GM18508 (cell line): ENCODE data around the gene PBX1.
A peak's percentile ranks its signal among the peaks of the same experiment; 100 is the strongest.

ENCODE experiments used
- ATAC-seq: cut with Tn5 transposase; IDR thresholded peaks from one replicate; pipeline ENCODE4 v1.9.1; 2021; ENCODE audit warnings: moderate number of reproducible peaks; ENCODE audit not compliant: insufficient read depth, unreplicated experiment

PBX1 gene

DNA sequence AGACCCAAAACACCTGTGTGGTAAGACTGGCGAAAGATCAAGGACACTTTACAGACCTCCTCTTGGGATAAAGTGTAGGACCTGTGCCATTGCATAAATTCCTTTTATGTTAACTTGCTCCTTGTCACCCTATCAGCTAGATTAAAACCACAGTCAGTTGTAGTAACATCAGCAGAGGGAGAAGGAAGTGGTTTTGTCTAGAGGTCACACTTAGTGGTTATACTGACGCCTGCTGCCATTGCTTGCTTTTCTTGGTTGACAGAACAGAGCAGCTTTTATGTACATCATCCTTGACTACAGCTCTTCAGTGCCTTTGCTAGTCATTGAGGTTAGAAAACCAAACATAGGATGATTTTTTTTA, 101.4 kb downstream of the PBX1 start:
- ATAC-seq: peak; percentile 67

DNA sequence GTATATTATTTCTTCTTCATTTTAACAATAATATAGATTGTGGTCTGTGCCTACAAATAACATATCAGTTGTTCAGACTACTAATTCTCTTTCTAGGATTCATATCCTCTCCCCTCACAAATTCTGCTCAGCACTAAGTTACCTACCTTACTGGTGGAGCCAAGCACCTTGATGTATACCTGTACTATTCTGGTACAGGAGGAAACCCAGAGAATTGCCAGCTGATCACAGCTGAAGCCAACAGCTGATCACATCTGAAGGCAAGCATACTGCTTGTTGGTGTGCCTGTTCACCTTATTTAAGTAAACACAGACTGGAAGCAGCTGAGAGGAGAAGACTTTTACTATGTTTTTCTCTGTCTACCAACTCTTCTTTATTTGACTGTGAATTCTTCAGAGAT, 101.8 kb downstream of the PBX1 start:
- no peak for ATAC-seq

DNA sequence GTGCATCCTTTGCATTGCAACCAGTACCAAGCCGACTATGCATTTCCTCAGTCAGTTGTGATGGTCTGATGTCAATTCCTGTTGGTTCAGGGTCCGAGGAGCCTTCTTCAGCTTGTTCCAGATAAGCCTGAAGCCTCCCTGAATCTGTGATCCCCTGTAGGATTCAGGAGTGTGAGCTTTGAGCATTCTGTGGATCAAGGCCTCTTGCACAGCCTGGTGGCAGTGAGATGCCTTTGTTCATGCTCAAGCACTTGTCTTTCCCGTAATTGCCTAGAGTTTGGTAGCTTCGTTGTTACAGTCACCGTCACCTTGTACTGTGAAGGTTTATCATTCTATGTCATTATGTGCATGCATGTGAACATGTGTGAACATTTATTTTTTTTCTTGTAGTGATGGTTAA, 103.5 kb downstream of the PBX1 start:
- no peak for ATAC-seq

DNA sequence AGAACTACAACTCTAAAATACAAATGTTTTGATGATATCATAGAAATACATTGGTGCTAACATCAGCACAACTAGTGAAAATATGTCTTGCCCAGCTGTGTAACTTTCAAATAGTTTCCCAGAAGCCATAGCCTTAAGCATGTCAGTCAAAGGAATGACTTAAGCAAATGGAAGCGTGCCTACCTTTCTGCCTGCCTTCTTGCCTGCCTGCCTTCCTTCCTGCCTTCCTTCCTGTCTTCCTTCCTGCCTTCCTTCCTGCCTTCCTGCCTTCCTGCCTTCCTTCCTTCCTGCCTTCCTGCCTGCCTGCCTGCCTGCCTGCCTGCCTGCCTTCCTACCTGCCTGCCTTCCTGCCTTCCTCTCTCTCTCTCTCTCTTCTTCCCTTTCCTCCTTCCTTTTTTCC, 104.0 kb downstream of the PBX1 start:
- ATAC-seq: no peak

DNA sequence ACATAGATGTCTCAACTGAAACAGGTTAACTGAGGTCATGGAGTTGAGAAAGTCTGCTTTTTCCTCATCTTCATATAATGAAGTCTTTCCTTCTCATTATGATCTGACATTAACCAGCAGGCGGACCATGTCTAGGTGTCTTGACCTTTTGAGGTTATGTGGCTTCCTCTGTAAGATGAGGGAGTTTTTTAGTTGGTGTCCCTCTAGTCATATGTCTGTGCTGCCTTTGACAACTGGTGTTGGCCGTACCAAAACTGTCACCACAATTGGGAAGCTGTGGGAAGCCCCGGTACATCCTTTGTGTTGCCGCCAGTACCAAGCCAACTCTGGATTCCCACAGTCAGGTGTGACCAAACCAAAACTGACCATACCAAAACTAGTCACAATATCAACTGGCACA, 105.1 kb downstream of the PBX1 start:
- peak; percentile 75 for ATAC-seq

DNA sequence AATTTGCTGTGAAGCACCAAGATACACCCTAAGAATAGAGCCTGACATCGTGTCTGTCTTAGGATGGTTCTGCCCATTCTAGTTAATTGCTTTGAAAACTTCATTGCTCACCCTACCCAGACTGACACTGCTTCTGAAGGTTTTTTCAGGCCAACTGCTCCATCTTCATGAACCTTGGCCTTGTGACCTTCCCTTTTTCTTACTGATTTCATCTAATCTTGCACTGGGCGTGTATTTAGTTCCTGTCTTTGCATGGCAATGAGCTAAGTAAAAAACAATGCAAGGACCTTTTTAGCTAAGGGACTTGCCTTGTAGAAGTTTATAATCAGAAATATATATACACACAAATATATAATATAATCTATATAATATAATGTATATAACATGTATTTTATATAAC, 108.0 kb downstream of the PBX1 start:
- no peak for ATAC-seq

DNA sequence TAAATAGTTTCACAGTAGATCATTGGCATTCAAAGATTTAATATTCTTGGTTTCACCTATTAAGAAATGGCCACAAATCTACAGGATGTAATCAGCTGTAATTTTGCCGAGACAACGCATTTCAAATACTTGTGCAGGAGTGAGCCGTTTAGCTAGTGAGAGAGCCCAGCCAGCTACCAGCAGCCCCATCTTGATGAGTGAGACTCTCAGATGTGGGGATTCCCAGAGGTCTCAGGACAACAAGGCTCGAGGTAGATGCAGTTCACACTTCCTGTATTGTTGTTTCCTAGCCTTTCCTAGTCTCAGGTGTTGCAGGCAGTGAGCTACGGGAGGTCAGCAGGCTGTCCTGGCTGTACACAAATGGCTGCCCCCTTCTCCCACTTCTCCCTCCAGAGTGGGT, 108.6 kb downstream of the PBX1 start:
- ATAC-seq: no peak

DNA sequence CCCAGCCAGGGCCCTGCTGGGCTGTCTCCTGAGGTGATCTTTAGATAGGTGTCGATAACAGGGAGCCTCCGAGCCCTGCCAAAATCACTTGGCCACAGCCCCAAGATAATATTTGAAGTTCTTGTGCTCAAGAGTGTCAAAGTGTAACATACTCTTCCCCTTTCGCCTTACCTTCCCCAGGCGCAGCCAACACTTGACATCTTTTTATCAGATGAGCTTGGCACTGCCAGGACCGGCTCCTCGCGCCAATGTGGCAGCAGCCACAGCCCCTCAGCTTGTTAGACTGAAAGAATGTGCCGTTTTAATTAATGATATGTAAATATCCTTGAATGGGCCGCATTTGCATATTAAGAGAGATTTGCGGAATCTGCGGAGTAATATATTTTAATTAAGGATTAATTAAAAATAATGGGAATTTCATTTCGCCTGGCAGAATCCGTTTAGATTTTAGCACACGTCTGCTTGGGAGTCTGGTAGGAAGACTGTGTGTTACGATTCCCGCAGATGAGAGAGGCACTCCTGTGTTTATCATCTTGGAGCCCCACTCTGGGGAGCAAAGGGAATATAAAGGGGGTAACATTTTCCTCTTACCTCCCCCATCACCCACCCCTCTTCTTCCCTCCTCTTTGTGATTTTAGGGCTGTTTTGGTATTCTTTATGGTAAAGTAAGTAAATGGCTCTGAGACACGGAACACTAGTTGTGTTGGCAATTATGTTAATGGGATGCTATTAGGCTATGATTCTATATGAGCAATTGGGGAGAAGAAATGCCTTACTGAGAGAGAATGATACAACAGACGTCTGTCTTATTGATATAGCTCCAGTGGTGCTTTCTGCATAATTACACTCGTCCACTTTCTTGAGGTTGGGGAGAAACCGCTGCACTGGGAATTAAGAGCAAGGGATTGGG, 109.8 kb downstream of the PBX1 start:
- ATAC-seq: no peak

DNA sequence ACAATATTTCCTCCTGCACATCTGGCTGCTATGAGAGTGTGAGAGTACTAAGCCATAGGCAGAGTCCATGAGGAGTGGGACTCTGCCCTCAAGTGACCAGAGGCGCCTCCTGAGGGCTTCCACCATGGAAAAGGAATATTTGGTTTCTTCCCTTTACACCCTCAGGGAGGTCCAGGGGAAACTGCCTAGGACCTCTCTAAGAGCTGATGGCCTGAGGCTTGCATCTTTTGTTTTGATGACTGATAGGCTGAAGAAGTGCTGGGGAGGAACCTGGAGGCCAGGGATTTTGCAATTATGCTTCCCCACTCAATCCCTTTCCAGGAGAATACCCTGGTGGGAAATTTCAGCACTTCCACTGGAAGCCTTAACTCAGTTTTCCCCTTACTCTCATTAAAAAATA, 111.0 kb downstream of the PBX1 start:
- no peak for ATAC-seq

DNA sequence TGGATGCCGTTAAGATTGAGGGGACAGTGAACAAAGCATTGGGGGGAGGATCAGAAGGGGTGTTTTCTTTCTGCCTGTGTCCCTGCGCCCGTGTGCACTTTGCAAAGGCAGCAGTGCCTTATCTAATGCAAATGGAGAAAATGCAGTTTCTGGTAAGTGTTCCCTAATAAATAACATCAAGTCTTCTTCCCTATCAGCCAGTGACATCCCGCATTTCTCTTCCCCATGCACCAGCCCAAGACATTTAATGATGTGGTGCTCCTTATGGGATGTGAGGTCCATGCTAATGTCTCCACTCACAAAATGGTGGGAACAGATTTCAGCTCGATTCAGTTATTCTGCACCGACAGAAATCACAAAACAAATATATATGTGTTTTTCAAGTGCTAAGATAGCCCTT, 111.8 kb downstream of the PBX1 start:
- ATAC-seq: no peak

DNA sequence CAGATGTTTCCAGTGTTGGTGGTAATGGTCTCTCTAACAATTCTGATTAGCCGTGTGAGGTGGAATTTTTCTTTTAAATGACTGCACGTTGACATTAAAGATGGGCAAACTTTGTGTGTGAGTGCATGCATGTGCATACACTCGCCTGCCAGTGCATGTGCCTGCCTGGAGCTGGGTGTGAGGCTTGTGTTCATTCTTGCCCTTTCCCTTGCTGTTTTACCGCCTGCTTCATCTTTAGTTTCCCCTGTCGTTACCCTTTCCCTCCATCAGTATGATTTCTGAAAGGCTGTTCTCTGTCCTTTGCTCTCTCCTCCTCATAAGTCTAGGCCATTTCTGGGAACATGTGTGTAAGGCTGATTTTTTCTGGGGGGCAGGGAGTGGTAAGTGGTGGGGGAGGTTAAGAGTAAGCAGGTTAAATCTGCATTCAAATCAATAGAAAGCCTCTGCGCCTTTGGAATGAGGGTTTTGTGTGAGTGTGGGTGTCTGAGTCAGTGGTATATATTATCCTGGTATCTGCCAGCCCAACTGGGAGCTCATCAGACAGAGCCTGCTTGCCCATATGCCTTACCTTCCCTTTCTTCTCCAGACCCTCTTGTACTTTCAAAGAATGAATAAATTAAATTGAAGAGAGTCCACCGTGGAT, 112.5 kb downstream of the PBX1 start:
- ATAC-seq: no peak

DNA sequence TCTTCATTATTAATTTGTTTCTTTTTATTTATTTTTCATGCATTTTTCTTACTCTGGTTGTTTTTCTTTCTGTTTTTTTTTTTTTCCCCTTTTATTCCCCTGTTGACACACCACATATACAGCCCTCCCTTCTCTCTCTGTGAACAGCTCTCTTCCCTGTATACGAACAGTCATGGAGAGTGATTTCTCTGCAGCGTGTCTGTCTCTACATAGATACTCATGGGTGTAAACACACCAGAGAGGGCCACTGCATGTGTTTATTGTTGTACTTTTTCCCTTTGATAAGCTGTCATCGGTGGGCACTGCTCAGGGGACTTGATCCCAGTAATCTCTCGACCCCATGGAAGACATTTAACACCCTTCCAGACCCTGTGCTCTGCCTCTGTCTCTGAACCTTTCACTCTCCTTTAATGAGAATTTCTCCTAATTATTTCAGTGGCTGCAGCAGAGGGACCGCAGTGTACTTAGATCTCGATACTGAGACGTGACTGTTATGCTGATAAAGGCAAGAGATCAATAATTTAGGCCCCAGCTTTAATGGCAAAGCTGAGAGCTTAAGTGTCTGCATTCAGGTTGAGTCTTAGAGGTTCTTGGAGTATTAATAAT, 113.1 kb downstream of the PBX1 start:
- no peak for ATAC-seq

DNA sequence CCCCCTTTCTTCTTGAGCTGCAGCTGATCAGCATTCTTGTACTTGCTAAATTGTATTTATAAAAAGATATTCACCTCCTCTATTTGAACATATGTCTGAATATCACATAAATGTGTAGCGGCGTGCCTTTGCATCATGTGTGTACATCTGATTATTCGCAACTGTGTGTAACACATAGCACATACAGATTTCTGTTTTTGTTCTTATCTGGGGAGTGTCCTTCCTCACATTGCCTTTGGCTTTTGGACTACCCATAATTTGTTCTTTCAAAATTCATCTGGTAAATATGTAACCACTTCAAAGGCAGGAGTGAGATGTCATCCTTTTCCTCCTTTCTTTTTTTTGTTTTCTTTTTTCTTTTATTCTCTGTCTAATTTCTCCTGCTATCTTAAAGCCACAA, 113.6 kb downstream of the PBX1 start:
- ATAC-seq: no peak

DNA sequence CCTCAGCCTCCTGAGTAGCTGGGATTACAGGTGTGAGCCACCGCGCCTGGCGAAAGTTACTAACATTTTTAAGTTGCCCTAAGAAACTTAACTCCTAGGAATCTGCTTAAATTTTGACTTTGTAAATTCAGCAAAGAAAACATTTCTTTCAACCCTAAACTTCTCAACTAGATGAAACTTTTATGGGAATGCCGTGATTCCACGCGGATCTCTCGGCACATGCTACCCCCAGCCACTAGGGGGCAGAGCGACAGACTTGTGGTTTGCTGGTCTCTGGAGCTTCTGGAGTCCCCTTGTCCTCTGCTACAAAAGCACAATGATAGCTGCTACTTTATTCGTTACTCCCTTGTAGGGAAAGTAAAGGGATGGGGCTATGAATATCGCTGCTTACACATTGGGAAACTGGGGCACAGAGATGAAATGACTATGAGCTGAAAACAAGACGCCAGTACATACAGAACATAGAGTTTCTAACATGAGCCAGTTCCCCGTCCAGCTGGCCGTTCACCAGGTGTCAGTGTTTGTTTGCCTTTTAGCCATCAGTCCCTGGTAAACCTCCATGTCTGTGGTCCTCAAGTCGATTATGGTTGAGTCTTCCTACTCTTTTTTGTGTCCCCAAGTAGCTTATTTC, 114.7 kb downstream of the PBX1 start:
- no peak for ATAC-seq

DNA sequence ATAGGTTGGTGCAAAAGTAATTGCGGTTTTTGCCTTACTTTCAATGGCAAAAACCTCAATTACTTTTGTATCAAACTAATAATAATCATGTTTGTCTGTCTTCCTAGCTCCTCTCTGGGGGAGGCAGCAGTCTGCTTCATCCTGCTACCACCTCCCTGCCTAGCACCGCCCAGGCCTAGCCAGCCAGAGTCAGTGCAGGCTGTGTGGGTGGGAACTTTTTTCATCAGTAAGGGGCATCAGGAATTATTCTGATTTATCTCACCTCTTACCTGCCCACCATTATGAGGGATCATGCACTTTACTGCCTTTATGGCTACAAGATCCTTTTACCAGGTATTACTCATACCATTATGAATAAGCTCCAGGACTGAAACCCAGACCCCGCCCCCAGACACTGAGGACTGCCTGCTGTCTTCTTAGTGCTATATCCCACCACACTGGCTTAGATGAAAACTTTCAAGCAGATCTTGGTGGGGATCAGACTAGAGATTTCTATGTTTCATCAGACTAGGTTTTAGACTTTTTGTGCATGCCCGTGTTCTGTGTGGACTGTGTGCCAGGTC, 116.4 kb downstream of the PBX1 start:
- no peak for ATAC-seq

DNA sequence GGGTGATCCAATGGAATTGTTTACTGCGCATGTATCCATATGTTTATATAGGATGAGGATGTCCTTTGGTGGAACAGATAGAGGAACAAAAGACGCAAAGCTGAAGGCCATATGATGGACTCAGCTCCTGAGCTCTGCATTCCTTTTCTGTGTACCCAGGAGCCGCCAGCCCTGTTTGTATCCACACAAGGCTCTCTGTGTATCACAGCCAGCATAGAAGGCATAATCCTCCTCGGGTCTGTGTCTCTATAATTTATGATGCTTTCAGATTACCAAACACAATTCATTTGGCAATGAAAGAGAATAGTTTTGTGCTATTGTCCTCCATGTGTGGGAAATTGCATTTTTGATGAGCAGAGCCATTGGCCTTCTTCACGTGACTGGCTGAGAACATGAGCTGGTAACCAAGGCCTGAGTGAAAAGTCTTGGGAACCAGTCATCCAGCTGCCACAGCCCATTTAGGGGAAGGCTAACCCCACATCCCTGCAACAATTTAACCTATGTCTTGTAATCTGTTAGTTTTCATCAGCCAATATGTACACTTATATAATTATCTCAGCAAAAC, 119.2 kb downstream of the PBX1 start:
- no peak for ATAC-seq

DNA sequence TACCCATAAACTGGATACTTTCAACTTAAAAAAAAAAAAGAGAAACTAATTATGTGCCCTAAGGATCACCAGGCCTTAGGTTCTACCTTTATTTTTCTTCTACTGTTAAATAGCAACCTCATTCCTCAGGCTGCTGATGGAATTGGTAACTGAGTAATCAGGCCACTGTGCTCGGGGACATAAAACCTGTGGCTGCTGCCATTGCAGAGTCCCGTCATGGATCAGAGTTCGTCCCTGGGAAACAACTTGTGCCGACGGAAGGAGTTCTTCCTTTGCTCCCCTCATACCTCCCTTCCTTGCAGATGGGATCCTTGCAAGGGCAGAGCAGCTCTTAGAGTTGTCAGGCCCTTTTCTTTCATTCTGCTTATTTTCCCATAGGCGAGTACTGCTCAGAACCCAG, 123.6 kb downstream of the PBX1 start:
- no peak for ATAC-seq

DNA sequence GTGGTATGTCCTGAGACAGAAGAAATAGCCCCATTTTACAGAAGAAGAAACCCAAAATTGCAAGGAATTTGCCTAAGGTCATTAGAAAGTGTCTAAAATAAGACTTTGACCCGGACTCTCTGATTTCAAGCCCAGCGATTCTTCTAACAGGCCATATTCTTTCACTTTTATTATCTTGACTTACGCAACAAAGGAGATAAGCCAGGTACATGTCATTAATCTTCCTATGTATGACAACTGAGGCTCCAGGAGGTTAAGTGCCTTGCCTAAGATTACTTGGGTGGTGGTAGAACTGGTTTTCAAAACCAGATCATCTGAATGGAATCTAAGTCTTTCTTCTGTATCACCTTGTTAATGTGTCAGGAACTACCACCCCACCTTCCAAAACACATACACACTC, 124.3 kb downstream of the PBX1 start:
- ATAC-seq: no peak

DNA sequence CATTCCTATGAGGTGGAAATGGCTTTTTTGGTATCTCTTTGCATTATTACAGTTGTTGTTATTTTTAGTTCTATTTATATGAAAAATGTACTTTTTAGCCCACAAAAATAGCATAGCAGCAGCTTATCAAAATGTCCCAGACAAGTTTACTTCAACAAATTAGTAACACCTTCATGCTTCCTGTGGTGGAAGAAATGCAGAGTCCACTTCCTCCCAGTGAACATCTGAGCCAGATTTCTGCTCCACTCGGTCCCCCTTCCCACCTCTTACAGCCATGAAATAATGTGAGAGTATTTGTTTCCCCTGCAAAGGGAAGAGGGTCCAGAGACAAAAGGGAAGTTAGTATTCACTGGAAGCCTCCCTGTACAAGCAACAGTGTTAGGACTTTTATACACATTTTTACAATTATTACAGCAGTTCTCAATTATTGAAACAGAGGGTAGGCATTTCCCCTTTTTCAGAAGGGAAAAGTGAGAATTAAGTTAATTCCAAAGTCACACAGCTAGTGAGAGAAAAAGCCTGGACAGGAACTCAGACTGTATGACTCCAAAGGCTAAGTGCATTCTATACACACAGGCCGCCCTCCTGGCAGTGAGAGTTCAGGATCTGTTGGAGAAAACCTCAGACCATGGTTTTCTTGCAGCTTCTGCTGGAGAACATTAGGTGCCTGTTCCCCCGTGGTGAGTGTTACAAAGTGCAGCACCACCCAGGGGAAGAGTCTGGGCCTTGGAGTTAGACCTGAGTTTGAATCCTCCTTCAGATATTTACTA, 126.5 kb downstream of the PBX1 start:
- ATAC-seq: no peak

DNA sequence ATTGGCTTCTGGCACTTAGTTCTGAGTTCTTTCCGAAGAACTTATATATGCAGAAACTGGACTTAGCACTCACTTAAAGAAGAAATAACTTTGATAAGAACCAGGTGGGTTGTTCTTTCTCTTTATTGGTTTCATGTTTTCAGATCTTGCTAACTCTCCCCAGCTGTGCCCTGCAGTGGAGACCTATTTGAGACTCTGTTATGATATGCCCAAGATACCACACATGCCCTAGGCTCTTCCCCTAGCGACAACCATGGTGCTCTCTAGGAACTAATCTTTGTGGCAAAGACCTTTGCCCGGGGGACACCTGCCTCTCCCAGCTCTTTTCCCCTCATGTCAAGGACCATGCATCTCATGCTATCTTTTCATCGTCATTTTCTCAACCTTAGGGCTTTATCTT, 128.8 kb downstream of the PBX1 start:
- no peak for ATAC-seq
